SK-N-SH (cell line): ENCODE results near the gene KCNQ2. TPM values are rescaled to one million over a fixed set of nuclear protein-coding genes. Genes with fewer than 3 reads are reported as not detected.

Experiments used
- CTCF ChIA-PET: fragments of 300-600, 350-600 bp; formaldehyde crosslinking; extraction: SDS; loops from one replicate; lab custom pipeline; 2021; lab: Yijun Ruan, JAX
- POLR2A ChIA-PET: fragments of 350-600 bp; sonication (Branson Sonifier 250); formaldehyde crosslinking; extraction: SDS; loops from one replicate; lab custom pipeline; 2020; ENCODE audit warnings: antibody characterized with exemption, inconsistent platforms; lab: Yijun Ruan, JAX
- DNase-seq: peaks from one replicate; pipeline ENCODE4 v3.0.0; 2012
- H2AFZ ChIP-seq: fragments of 200-600 bp; sonication (generic); 2 replicates; pipeline ENCODE4 v1.8.1; 2016; ENCODE audit warnings: antibody characterized with exemption, mild to moderate bottlenecking, low read depth
- H3F3A ChIP-seq: fragments of 200-600 bp; sonication (generic); replicated peaks from 2 replicates; pipeline ENCODE3; 2016; ENCODE audit warnings: antibody characterized with exemption, mild to moderate bottlenecking; ENCODE audit not compliant: insufficient read depth
- H3K27ac ChIP-seq, 2 experiments: fragments of 200-500 bp in 1 of 2; fragments of 200-600 bp in 1 of 2; sonication (Bioruptor generic) in 1 of 2; sonication (generic), shearing (Covaris generic) in 1 of 2; 2 replicates each; pipeline versions ENCODE4 v1.5.1 to v1.6.1; 2014 to 2016; ENCODE audit warnings: low read depth in 2 of 2, inconsistent platforms in 1 of 2, low read length in 1 of 2, mild to moderate bottlenecking in 1 of 2, mixed read lengths in 1 of 2
- H3K27me3 ChIP-seq: fragments of 200-600 bp; sonication (generic), shearing (Covaris generic); 2 replicates; pipeline ENCODE4 v1.6.1; 2016; ENCODE audit warnings: mixed run types; ENCODE audit not compliant: insufficient read depth
- H3K36me3 ChIP-seq, 2 experiments: fragments of 200-500 bp in 1 of 2; fragments of 200-600 bp in 1 of 2; sonication (Bioruptor generic) in 1 of 2; sonication (generic) in 1 of 2; replicated peaks in 1 of 2; 2 replicates each; pipeline versions ENCODE3 to v1.5.1; 2014 to 2016; ENCODE audit warnings: low read length in 1 of 2, mild to moderate bottlenecking in 1 of 2; ENCODE audit not compliant: insufficient read depth in 2 of 2, control insufficient read depth in 1 of 2
- H3K4me1 ChIP-seq, 2 experiments: fragments of 200-500 bp in 1 of 2; fragments of 200-600 bp in 1 of 2; sonication (Bioruptor generic) in 1 of 2; sonication (generic), shearing (Covaris generic) in 1 of 2; 2 replicates each; pipeline versions ENCODE4 v1.5.1 to v1.6.1; 2014 to 2016; ENCODE audit warnings: low read depth in 1 of 2, low read length in 1 of 2, mixed run types in 1 of 2; ENCODE audit not compliant: insufficient read depth in 2 of 2, control insufficient read depth in 1 of 2
- H3K4me2 ChIP-seq: fragments of 200-600 bp; sonication (generic), shearing (Covaris generic); 2 replicates; pipeline ENCODE4 v1.6.1; 2017; ENCODE audit warnings: mixed run types
- H3K4me3 ChIP-seq, 2 experiments: fragments of 200-500 bp in 1 of 2; fragments of 200-600 bp in 1 of 2; sonication (Bioruptor generic) in 1 of 2; sonication (generic), shearing (Covaris generic) in 1 of 2; 2 replicates each; pipeline versions ENCODE4 v1.5.1 to v1.8.1; 2014 to 2016; ENCODE audit warnings: low read depth in 2 of 2, inconsistent platforms in 1 of 2, low read length in 1 of 2, mild to moderate bottlenecking in 1 of 2, mixed read lengths in 1 of 2, moderate library complexity in 1 of 2
- H3K79me2 ChIP-seq: fragments of 200-600 bp; sonication (generic); 2 replicates; pipeline ENCODE4 v1.8.1; 2017; ENCODE audit warnings: mild to moderate bottlenecking; ENCODE audit not compliant: insufficient read depth
- H3K9ac ChIP-seq: fragments of 200-600 bp; sonication (generic); 2 replicates; pipeline ENCODE4 v1.6.1; 2017; ENCODE audit warnings: mixed run types
- H3K9me2 ChIP-seq: fragments of 200-600 bp; sonication (generic); 2 replicates; pipeline ENCODE4 v1.6.1; 2017; ENCODE audit warnings: mixed run types
- H3K9me3 ChIP-seq: fragments of 200-600 bp; sonication (generic); 2 replicates; pipeline ENCODE4 v1.6.1; 2017; ENCODE audit warnings: mixed run types, mild to moderate bottlenecking, moderate library complexity
- H4K20me1 ChIP-seq: fragments of 200-600 bp; sonication (generic); 2 replicates; pipeline ENCODE4 v1.6.1; 2017; ENCODE audit warnings: mild to moderate bottlenecking, mixed run types; ENCODE audit not compliant: insufficient read depth
- EZH2phosphoT487 ChIP-seq: fragments of 200-600 bp; sonication (generic); IDR thresholded peaks from 2 replicates; pipeline ENCODE4 v1.6.1; 2017; ENCODE audit warnings: low read depth, mixed run types, mild to moderate bottlenecking, antibody characterized with exemption, moderate library complexity, borderline replicate concordance
- FOXJ3 ChIP-seq: sonication (generic); formaldehyde crosslinking; IDR thresholded peaks from 2 replicates; pipeline ENCODE4 v1.5.1; 2020; ENCODE audit warnings: mild to moderate bottlenecking, missing genetic modification reagents
- FOXM1 ChIP-seq: IDR thresholded peaks from 2 replicates; pipeline ENCODE4 v1.4.0; 2012; ENCODE audit warnings: low read depth, mild to moderate bottlenecking
- GABPA ChIP-seq: IDR thresholded peaks from 2 replicates; pipeline ENCODE4 v1.4.0; 2012; ENCODE audit warnings: low read depth, mild to moderate bottlenecking
- GATA2 ChIP-seq: sonication (generic); formaldehyde crosslinking; IDR thresholded peaks from 2 replicates; pipeline ENCODE4 v1.5.0; 2020; ENCODE audit warnings: mild to moderate bottlenecking, missing genetic modification reagents
- MEF2A ChIP-seq: IDR thresholded peaks from 2 replicates; pipeline ENCODE4 v1.4.0; 2012; ENCODE audit warnings: low read depth, borderline replicate concordance
- NFIC ChIP-seq: IDR thresholded peaks from 2 replicates; pipeline ENCODE4 v1.4.0; 2012; ENCODE audit warnings: borderline replicate concordance
- RFX5 ChIP-seq: IDR thresholded peaks from 2 replicates; pipeline ENCODE4 v1.6.1; 2012; ENCODE audit warnings: mild to moderate bottlenecking, improper control_type of control experiment, low read length
- RXRA ChIP-seq: IDR thresholded peaks from 2 replicates; pipeline ENCODE4 v1.4.0; 2012; ENCODE audit warnings: low read depth, mild to moderate bottlenecking, borderline replicate concordance
- SMC3 ChIP-seq: IDR thresholded peaks from 2 replicates; pipeline ENCODE4 v1.6.1; 2012; ENCODE audit warnings: low read depth, low read length, improper control_type of control experiment
- TAF1 ChIP-seq: IDR thresholded peaks from 2 replicates; pipeline ENCODE4 v1.6.1; 2012; ENCODE audit warnings: low read depth, mild to moderate bottlenecking, low read length, moderate library complexity, borderline replicate concordance
- TEAD4 ChIP-seq: IDR thresholded peaks from 2 replicates; pipeline ENCODE4 v1.4.0; 2012; ENCODE audit warnings: mild to moderate bottlenecking, borderline replicate concordance; ENCODE audit not compliant: insufficient read depth
- USF1 ChIP-seq: IDR thresholded peaks from 2 replicates; pipeline ENCODE4 v1.4.0; 2012; ENCODE audit warnings: low read depth, borderline replicate concordance
- YY1 ChIP-seq: IDR thresholded peaks from 2 replicates; pipeline ENCODE4 v1.4.0; 2012; ENCODE audit warnings: low read depth, mild to moderate bottlenecking
- WGBS: methylation state at CpG from one replicate; pipeline ENCODE4 v1.1.6; 2017; ENCODE audit warnings: low lambda C conversion rate; 5-methylcytosine and 5-hydroxymethylcytosine counted together
- polyA plus RNA-seq, 3 experiments: library from polyadenylated mRNA; depleted of rRNA; stranded (reverse); fragments of >200 nt; gene quantifications; 2 replicates each; pipeline ENCODE4 v1.2.3, GENCODE V29; 2012
- TF ChIP-seq, protein P1 (sequence below): fragments of 150-350 bp; IDR thresholded peaks from 2 replicates; pipeline ENCODE4 v1.6.1; 2017; ENCODE audit warnings: antibody characterized with exemption, low read length, low read depth, borderline replicate concordance
- TF ChIP-seq, protein P2 (sequence below): IDR thresholded peaks from 2 replicates; pipeline ENCODE4; 2012
- TF ChIP-seq, protein P3 (sequence below): IDR thresholded peaks from 2 replicates; pipeline ENCODE4 v1.6.1; 2012; ENCODE audit warnings: mild to moderate bottlenecking, low read depth, low read length, moderate library complexity
- TF ChIP-seq, protein P4 (sequence below): IDR thresholded peaks from 2 replicates; pipeline ENCODE4 v1.4.0; 2012; ENCODE audit warnings: low read depth
- TF ChIP-seq, protein P5 (sequence below): IDR thresholded peaks from 2 replicates; pipeline ENCODE4 v1.4.0; 2012; ENCODE audit warnings: low read depth, borderline replicate concordance

KCNQ2 gene
- polyA plus RNA-seq, 1 of the 3 experiments (the other 2 are of a cell fraction), result 3.9 TPM

- CTCF ChIA-PET, result interaction anchor here (1.0 to 1.2 kb wide), 2 partner anchors 68 to 121 kb away, joined by 3 to 4 read pairs; no protein-coding TSS in a partner anchor
- H3K9me2 ChIP-seq, result no peaks in the 10 kb centered on the region
- H3K36me3 ChIP-seq, result no peaks in the 10 kb centered on the region
- no peak overlapping the region for H3K9ac ChIP-seq
- no peaks in the 10 kb centered on the region for H3K9me3 ChIP-seq
- no peak overlapping the region for H3K4me2 ChIP-seq
- H3K27me3 ChIP-seq, result no peaks in the 10 kb centered on the region
- TF ChIP-seq, protein P1, sequence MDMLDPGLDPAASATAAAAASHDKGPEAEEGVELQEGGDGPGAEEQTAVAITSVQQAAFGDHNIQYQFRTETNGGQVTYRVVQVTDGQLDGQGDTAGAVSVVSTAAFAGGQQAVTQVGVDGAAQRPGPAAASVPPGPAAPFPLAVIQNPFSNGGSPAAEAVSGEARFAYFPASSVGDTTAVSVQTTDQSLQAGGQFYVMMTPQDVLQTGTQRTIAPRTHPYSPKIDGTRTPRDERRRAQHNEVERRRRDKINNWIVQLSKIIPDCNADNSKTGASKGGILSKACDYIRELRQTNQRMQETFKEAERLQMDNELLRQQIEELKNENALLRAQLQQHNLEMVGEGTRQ, result no peak
- TF ChIP-seq EZH2phosphoT487 (no peak), GATA2 (CRISPR knock-in tag) (no peak), RXRA (no peak), FOXJ3 (no peak), USF1 (no peak), SMC3 (no peak), MEF2A (no peak), FOXM1 (no peak), NFIC (no peak), RFX5 (no peak), TEAD4 (no peak), GABPA (no peak), TAF1 (no peak), YY1 (no peak)
- TF ChIP-seq, protein P2, sequence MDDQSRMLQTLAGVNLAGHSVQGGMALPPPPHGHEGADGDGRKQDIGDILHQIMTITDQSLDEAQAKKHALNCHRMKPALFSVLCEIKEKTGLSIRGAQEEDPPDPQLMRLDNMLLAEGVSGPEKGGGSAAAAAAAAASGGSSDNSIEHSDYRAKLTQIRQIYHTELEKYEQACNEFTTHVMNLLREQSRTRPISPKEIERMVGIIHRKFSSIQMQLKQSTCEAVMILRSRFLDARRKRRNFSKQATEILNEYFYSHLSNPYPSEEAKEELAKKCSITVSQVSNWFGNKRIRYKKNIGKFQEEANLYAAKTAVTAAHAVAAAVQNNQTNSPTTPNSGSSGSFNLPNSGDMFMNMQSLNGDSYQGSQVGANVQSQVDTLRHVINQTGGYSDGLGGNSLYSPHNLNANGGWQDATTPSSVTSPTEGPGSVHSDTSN, result no peak
- TF ChIP-seq, protein P3, sequence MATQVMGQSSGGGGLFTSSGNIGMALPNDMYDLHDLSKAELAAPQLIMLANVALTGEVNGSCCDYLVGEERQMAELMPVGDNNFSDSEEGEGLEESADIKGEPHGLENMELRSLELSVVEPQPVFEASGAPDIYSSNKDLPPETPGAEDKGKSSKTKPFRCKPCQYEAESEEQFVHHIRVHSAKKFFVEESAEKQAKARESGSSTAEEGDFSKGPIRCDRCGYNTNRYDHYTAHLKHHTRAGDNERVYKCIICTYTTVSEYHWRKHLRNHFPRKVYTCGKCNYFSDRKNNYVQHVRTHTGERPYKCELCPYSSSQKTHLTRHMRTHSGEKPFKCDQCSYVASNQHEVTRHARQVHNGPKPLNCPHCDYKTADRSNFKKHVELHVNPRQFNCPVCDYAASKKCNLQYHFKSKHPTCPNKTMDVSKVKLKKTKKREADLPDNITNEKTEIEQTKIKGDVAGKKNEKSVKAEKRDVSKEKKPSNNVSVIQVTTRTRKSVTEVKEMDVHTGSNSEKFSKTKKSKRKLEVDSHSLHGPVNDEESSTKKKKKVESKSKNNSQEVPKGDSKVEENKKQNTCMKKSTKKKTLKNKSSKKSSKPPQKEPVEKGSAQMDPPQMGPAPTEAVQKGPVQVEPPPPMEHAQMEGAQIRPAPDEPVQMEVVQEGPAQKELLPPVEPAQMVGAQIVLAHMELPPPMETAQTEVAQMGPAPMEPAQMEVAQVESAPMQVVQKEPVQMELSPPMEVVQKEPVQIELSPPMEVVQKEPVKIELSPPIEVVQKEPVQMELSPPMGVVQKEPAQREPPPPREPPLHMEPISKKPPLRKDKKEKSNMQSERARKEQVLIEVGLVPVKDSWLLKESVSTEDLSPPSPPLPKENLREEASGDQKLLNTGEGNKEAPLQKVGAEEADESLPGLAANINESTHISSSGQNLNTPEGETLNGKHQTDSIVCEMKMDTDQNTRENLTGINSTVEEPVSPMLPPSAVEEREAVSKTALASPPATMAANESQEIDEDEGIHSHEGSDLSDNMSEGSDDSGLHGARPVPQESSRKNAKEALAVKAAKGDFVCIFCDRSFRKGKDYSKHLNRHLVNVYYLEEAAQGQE, result no peak
- TF ChIP-seq, protein P4, sequence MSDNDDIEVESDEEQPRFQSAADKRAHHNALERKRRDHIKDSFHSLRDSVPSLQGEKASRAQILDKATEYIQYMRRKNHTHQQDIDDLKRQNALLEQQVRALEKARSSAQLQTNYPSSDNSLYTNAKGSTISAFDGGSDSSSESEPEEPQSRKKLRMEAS, result no peak
- TF ChIP-seq, protein P5, sequence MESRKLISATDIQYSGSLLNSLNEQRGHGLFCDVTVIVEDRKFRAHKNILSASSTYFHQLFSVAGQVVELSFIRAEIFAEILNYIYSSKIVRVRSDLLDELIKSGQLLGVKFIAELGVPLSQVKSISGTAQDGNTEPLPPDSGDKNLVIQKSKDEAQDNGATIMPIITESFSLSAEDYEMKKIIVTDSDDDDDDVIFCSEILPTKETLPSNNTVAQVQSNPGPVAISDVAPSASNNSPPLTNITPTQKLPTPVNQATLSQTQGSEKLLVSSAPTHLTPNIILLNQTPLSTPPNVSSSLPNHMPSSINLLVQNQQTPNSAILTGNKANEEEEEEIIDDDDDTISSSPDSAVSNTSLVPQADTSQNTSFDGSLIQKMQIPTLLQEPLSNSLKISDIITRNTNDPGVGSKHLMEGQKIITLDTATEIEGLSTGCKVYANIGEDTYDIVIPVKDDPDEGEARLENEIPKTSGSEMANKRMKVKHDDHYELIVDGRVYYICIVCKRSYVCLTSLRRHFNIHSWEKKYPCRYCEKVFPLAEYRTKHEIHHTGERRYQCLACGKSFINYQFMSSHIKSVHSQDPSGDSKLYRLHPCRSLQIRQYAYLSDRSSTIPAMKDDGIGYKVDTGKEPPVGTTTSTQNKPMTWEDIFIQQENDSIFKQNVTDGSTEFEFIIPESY, result no peak
- TF ChIP-seq, all 33 proteins: peak for 0
- 68% methylated on average over 20 of the region's 20 CpGs for WGBS
- H3K79me2 ChIP-seq, result no peaks in the 10 kb centered on the region
- POLR2A ChIA-PET, result no interaction called here
- H3K4me3 ChIP-seq, result no peak overlapping the region
- DNase-seq, result no peak
- H3K27ac ChIP-seq, result no peak overlapping the region
- no peaks in the 10 kb centered on the region for H3K4me1 ChIP-seq
- no peak overlapping the region for H2AFZ ChIP-seq
- H3F3A ChIP-seq, result no peaks in the 10 kb centered on the region
- H4K20me1 ChIP-seq, result no peaks in the 10 kb centered on the region
Observed at GRCh38 chr20:63428906-63429575, 43.4 kb downstream of the KCNQ2 start.
